Stimulated activated CD8-positive, alpha-beta memory T cell treated with anti-CD3 and anti-CD28 coated beads, Interleukin-15, amount 100 ng/mL, for 24 hours (primary cell): ENCODE measurements around the gene NKAIN4.
"Not testable (repeated sequence)": the region's sequence is repeated elsewhere in the genome, so short reads cannot be mapped to it uniquely, and the experiment has no call there.

Experiments
- DNase-seq: peaks from one replicate; pipeline ENCODE4 v3.0.0-alpha.2; 2020; ENCODE audit warnings: low read depth

Gene NKAIN4

DNA sequence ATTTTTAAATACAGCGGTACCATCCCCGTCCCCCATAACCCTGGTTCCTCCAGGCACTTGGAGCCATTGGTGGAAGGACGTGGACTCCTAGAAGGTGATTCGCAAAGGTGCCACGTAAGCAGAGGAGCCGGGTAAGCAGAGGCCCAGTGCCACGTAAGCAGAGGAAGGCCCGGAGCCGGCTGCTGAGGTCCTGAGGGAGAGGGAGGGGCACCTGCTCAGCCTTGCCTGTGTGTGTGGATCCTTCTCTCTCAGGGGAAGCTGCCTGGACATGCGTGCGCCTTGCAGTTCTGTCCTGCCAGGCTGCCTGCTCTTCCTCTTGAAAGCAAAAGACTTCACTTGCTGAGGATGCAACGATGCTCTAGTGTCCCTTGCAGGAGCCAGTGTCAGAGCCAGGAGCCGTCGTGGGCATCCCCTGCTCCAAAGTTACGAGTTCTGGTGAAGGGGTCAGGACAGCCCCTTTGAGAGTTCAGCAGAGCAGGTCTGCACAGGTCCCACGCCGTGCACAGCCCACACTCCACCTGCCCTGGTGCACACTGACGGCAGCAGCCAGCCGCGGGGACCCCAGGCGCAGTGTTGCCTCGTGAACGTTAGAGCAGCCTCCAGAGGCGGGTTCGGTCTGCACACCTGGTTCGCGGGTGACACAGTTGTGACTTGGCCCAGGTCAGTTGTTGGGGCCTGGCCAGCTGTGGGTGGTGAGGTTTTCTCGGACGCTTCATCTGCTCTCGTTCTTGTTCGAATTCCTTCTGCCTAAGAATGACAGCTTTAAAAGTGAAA is 1.9 kb upstream of the NKAIN4 start:
- no peak for DNase-seq

DNA sequence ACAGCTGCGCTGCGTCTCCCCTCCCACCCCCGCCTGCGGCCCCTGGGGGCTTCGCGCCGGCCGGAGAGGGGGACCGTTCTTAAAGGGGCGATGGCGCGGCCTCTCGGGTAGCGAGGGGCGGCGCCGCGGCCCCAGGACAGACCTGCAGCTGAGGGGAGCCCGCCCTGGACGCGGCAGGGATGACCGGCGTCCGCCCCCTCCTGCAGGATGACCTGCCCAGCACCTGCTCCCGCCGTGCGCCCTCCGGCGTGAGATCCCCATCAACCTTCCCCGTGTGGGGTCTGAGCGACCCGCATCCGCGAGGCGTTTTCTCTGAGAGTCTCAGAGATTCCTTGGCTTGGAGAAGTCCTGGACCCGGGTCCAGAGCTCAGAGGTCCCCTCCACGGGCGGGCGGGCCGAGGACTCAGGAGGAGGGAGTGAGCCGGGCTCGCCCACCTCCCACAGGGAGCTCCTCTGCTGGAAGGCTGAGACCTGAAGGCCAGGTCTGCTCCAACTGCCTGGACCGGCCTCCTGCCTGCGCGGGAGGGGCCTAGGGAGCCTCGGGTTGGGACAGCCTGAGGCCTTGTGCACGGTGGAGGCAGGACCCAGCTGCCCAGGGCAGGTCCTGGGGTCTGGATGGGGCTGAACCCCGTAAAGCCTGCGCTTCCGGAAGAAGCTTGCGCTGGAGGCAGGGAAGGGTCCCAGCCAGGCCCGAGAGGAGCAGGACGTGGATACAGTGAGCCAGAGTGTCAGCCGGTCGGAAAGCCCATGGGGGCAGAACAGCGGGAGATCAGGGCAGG is 532 bp upstream of the NKAIN4 start:
- DNase-seq, result no peak

DNA sequence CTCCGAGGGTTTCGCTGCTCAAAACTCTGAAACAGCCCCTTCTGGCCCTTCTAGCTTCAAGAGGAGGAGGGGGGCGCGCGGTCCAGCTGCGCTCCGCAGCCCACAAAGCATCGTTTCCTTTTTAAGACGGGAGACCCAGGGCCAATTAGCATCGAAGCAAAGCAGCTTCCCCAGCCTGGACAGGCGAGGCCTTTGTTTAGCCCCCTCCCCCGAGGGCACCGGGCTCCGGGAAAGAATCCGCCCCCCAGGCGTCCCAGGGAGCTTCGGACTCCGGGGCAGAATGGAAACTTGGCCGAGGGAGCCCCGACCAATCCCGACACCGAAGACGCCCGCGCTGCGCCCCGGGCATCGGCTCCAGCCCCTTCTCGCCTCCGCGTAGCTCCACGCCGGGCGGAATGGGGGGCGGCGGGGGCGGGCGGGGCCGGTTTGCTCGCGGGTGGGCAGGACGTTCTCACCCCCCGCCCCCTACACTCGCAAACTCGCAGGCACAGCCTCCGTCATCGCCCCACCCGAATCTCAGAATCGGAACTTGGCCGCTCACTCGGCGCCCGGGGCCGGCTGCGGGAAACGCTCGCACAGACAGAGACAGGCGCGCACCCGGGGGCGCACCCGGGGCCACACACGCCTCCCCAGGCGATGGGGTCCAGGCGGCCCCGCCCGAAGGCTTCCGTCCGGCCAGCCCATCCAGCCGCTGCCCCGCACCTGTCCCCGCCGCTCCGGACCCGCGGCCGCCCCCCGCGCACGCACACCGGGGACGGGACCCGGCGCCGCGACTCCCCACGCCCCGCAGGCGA is 628 bp downstream of the NKAIN4 start:
- DNase-seq, result no peak

DNA sequence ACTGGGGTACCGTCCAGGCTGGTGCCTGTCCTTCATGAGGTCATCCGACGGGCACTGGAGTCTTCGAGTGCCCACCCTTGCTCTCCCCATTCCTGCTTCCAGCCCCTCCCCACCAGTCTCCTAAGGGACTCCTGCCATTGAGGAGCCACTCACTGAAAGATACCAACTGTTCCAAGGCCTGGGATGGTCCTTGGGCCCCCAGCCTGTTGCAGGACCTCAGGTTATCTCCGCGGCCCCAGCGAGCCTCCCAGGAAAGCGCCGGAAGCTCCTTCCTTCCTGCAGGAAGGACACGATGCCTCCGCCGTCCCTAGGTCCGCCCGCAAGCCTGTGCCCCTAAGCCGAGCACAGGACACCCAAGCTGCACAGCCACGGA is 1.2 kb downstream of the NKAIN4 start:
- no peak for DNase-seq

- DNase-seq, result no peak
Measured at GRCh38 chr20:63252284-63252711, 2.0 kb downstream of the NKAIN4 start.

DNA sequence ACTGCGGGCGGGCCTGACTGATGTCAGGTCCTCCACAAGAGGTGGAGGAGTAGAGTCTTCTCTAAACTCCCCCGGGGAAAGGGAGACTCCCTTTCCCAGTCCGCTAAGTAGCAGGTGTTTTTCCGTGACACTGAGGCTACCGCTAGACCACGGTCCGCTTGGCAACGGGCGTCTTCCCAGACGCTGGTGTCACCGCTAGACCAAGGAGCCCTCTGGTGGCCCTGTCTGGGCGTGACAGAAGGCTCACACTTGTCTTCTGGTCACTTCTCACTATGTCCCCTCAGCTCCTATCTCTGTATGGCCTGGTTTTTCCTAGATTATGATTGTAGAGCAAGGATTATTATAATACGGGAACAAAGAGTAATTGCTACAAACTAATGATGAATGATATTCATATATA is 2.9 kb downstream of the NKAIN4 start:
- not testable (repeated sequence) for DNase-seq

DNA sequence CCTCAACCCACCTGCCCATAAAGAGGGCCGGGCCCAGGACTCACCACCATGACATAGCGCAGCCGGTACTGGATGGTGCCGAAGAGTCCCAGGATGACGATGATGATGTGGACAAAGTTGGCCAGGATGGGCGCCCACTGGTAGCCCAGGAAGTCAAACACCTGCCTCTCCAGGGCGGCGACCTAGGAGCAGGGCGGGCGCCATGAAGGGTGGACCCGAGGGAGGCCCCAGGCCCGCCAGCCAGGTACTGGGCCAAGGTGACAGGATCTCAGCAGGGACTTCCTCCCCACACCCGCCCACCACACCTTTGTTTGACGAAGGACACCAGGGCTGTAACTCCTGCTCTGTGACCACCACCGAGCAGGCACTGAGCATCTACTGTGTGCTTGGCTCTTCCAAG is 4.4 kb downstream of the NKAIN4 start:
- no peak for DNase-seq

GRCh38 chr20:63248835-63249591 is 5.2 kb downstream of the NKAIN4 start:
- DNase-seq, result no peak

DNA sequence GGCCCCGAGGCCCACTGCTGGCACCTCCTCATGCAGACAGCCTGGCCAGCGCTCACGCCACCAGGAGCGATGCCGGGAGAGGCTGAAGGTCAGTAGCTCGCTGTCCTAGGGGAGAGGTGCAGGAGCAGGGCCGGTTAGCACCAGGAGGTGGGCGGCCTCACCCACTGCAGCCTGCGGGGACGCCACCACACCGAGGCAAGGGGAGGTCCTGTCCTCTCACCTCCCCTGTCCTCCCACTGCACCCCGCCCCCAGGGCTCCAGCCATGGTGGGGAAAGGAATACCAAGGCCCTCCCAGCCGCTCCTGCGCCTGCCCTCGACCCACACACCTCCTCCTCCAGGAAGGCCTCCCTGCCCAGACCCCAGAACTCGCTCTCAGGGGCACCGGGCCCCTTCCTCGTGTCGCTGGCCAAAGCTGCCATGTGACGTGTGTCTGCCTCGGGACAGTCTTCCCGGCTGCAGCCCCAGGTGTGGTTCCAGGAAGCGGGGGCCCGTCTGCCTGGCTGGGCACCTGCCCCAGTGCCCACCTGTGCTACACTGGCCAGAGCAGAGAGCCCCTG is 6.5 kb downstream of the NKAIN4 start:
- no peak for DNase-seq

DNA sequence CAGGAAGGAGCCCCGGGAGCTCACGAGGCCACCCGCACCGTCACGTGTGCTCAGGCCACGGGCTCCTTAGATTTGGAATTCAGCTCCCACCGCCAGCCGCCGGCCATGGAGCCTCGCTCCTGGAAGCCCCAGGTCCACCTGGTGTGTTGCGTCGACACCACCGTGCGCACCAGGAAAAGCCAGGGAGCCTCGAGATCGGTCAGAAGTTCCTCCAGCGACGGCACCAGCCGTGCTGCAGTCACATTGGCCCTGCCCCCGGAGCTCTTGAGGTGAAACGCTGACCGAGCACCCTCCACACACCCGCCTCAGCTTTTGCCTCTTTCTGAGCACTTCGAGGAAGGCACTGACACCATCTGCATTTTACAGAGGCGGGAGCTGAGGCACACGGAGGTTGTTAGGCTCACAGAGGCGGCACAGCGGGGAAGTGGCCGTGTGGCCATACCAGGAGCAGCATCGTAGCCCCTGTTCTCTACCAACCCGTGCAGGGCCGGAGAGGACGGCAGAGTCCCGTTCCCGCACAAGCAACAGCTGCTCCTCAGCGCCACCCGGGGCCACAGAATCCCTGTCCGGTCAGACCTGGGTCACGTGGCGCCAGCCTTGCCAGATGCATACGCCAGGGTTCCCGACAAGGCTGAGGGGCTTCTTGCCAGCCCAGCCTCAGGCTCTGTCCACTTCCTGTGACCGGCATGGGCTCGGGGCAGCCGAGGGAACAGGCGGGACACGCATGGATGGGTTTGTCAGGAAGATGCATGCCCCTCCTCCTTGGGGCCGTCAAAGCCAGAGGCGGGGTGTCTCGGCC is 7.6 kb downstream of the NKAIN4 start:
- no peak for DNase-seq

- DNase-seq, result no peak
Measured at GRCh38 chr20:63244468-63244867, 9.8 kb downstream of the NKAIN4 start.

DNA sequence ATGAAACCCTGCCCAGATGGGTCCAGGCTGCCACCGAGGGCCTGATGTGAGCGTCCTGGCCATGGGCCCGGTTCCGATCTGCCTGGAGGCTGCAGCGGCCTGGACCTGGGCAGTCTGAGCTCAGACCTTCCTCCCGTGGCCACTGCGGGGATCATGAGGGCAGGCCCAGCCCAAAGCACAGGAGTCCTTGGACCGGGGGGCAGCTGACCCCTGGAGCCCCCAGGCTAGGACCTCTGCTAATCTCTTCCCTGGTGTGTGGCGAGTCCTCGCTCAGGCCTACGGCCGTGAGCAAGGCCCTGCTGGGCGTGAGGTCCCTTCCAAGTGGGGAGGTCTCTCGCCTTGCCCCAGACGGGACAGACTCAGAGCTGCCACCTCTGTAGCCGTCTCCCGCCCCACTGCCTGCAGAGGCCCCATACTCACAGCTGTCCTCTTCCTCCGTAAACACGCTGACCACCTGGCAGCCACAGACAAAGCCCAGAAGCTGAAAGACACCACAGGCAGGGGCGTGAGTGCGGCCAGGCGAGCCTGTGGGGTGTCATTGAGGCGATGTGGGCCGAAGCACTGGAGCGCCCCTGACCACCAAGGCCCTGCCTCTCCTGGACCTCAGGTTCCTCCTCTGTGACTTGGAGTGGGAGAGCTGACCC is 10.5 kb downstream of the NKAIN4 start:
- DNase-seq, result no peak

GRCh38 chr20:63242736-63243135 is 11.5 kb downstream of the NKAIN4 start:
- no peak for DNase-seq

DNA sequence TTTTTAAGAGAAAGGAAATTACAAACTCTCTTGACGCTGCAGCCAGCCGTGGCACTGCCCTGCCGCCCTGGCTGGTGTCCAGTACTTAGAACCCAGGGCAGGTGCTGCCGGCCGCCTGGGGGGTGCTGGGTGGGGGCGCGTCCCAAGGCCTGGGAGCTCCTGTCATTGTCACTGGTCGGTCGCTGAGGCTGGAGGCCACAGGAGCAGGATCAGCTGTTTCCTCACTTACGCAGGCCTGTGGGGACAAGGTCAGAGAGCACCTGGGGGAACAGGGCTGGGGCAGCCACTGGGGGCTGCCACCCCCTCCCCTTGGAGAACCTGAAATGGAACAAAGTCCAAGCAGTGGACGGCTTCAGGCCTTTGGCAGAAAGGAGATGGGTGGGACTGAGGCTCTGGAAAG is 13.0 kb downstream of the NKAIN4 start:
- DNase-seq, result no peak

DNA sequence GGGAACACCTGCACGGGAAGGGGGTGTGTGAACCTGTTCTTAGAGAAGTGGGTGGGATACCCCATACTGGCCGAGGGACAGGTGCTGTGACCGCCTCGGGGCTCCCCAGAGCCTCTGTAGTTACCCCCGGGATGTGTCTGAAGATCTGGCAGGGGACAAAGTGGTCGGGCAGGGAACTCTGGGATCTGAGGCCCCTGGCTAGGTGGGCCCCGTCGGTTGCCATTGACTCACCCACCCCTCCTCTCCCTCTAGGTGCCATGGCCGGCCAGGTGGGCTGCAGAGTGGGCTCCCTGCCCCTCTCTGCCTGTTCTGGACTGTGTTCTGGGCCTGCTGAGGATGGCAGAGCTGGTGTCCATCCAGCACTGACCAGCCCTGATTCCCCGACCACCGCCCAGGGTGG is 14.3 kb downstream of the NKAIN4 start:
- no peak for DNase-seq

GRCh38 chr20:63239431-63239830 is 14.8 kb downstream of the NKAIN4 start:
- no peak for DNase-seq

- DNase-seq, result no peak
Measured at GRCh38 chr20:63238514-63239125, 15.6 kb downstream of the NKAIN4 start.

GRCh38 chr20:63238031-63238430 is 16.2 kb downstream of the NKAIN4 start:
- DNase-seq, result no peak

GRCh38 chr20:63236116-63236837 is 18.0 kb downstream of the NKAIN4 start:
- DNase-seq, result no peak
